Measurements from ENCODE around the gene SMC5.

- TF ChIP-seq EP300 (IDR thresholded peaks at IDR 0.05): no peak
- TF ChIP-seq CTCF (IDR thresholded peaks at IDR 0.05): no peak
These were observed 38.6 kb upstream of the SMC5 start for GRCh38 chr9:70220216-70220615.
